Trophoblast cell (in vitro differentiated cells and primary cell): ENCODE measurements around the gene TAC1. TPM values are rescaled to one million over a fixed set of nuclear protein-coding genes. Genes with fewer than 3 reads are reported as not detected.

Experiments
- DNase-seq, 2 donors: peaks; one replicate each; pipeline ENCODE4 v3.0.0-alpha.2; 2016
- H2AFZ ChIP-seq: 2 replicates; pipeline ENCODE4 v1.6.1; 2013; ENCODE audit warnings: low read length, moderate library complexity, mild to moderate bottlenecking; ENCODE audit not compliant: insufficient read depth, poor library complexity
- H2AK5ac ChIP-seq: 2 replicates; pipeline ENCODE4 v1.6.1; 2013; ENCODE audit warnings: mild to moderate bottlenecking, low read length
- H2BK120ac ChIP-seq: 2 replicates; pipeline ENCODE4 v1.6.1; 2013; ENCODE audit warnings: low read length, mild to moderate bottlenecking, moderate library complexity; ENCODE audit not compliant: insufficient read depth, poor library complexity
- H2BK12ac ChIP-seq: 2 replicates; pipeline ENCODE4 v1.6.1; 2013; ENCODE audit warnings: mild to moderate bottlenecking, low read length, moderate library complexity
- H2BK5ac ChIP-seq: 2 replicates; pipeline ENCODE4 v1.6.1; 2013; ENCODE audit warnings: low read length, low read depth, moderate library complexity, mild to moderate bottlenecking; ENCODE audit not compliant: poor library complexity
- H3K14ac ChIP-seq: 2 replicates; pipeline ENCODE4 v1.6.1; 2013; ENCODE audit warnings: mild to moderate bottlenecking, low read length
- H3K18ac ChIP-seq: 2 replicates; pipeline ENCODE4 v1.6.1; 2013; ENCODE audit warnings: mild to moderate bottlenecking, low read length
- H3K23ac ChIP-seq: 2 replicates; pipeline ENCODE4 v1.6.1; 2013; ENCODE audit warnings: low read length
- H3K27ac ChIP-seq: 2 replicates; pipeline ENCODE4 v1.5.1; 2013; ENCODE audit warnings: low read depth, mild to moderate bottlenecking, inconsistent platforms, low read length, moderate library complexity
- H3K27me3 ChIP-seq: 2 replicates; pipeline ENCODE4 v1.6.1; 2013; ENCODE audit warnings: inconsistent platforms, mild to moderate bottlenecking, low read length, moderate library complexity; ENCODE audit not compliant: insufficient read depth
- H3K36me3 ChIP-seq, 2 experiments: 1 replicate in 1 of 2; 2 replicates in 1 of 2; pipeline ENCODE4 v1.6.1; 2013; ENCODE audit warnings: low read length in 2 of 2, mild to moderate bottlenecking in 2 of 2, moderate library complexity in 1 of 2; ENCODE audit not compliant: insufficient read depth in 2 of 2, control insufficient read depth in 1 of 2
- H3K4ac ChIP-seq: 2 replicates; pipeline ENCODE4 v1.6.1; 2013; ENCODE audit warnings: low read depth, mild to moderate bottlenecking, low read length, moderate library complexity
- H3K4me1 ChIP-seq, 2 experiments: 1 replicate in 1 of 2; 2 replicates in 1 of 2; pipeline ENCODE4 v1.6.1; 2013; ENCODE audit warnings: low read length in 2 of 2, mild to moderate bottlenecking in 2 of 2, moderate library complexity in 1 of 2; ENCODE audit not compliant: insufficient read depth in 2 of 2, control insufficient read depth in 1 of 2
- H3K4me2 ChIP-seq: 2 replicates; pipeline ENCODE4 v1.6.1; 2013; ENCODE audit warnings: inconsistent platforms, mild to moderate bottlenecking, low read length, moderate library complexity
- H3K4me3 ChIP-seq: 2 replicates; pipeline ENCODE4 v1.5.1; 2013; ENCODE audit warnings: mild to moderate bottlenecking, low read depth, low read length, inconsistent platforms
- H3K79me1 ChIP-seq: one replicate; pipeline ENCODE4 v1.6.1; 2013; ENCODE audit warnings: low read length
- H3K79me2 ChIP-seq: 2 replicates; pipeline ENCODE4 v1.6.1; 2013; ENCODE audit warnings: low read length, mild to moderate bottlenecking; ENCODE audit not compliant: control insufficient read depth, insufficient read depth, poor library complexity
- H3K9ac ChIP-seq: 2 replicates; pipeline ENCODE4 v1.6.1; 2013; ENCODE audit warnings: mild to moderate bottlenecking, low read length
- H3K9me3 ChIP-seq: 2 replicates; pipeline ENCODE4 v1.6.1; 2013; ENCODE audit warnings: low read depth, mild to moderate bottlenecking, control low read depth, inconsistent platforms, low read length; ENCODE audit not compliant: insufficient read depth
- H4K12ac ChIP-seq: 2 replicates; pipeline ENCODE4 v1.6.1; 2013; ENCODE audit warnings: low read depth, mild to moderate bottlenecking, low read length, moderate library complexity
- H4K8ac ChIP-seq: 2 replicates; pipeline ENCODE4 v1.6.1; 2013; ENCODE audit warnings: low read depth, mild to moderate bottlenecking, low read length, moderate library complexity
- H4K91ac ChIP-seq: one replicate; pipeline ENCODE4 v1.6.1; 2013; ENCODE audit warnings: low read depth, mild to moderate bottlenecking, low read length, moderate library complexity
- WGBS: extraction: QIAGEN DNeasy Blood & Tissue Kit; methylation state at CpG from one replicate; pipeline ENCODE4 v1.1.7; 2013; ENCODE audit warnings: missing lambda C conversion rate; ENCODE audit not compliant: insufficient read length, insufficient coverage; ENCODE audit errors: extremely low coverage; 5-methylcytosine and 5-hydroxymethylcytosine counted together
- polyA plus RNA-seq: library from polyadenylated mRNA; stranded (reverse); fragments of 200-250 nt; gene quantifications from 2 replicates; pipeline ENCODE4 v1.2.3, GENCODE V29; 2013

The TAC1 gene, protein sequence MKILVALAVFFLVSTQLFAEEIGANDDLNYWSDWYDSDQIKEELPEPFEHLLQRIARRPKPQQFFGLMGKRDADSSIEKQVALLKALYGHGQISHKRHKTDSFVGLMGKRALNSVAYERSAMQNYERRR
- 0.12 and 0.17 TPM in 2 replicates for polyA plus RNA-seq

DNA sequence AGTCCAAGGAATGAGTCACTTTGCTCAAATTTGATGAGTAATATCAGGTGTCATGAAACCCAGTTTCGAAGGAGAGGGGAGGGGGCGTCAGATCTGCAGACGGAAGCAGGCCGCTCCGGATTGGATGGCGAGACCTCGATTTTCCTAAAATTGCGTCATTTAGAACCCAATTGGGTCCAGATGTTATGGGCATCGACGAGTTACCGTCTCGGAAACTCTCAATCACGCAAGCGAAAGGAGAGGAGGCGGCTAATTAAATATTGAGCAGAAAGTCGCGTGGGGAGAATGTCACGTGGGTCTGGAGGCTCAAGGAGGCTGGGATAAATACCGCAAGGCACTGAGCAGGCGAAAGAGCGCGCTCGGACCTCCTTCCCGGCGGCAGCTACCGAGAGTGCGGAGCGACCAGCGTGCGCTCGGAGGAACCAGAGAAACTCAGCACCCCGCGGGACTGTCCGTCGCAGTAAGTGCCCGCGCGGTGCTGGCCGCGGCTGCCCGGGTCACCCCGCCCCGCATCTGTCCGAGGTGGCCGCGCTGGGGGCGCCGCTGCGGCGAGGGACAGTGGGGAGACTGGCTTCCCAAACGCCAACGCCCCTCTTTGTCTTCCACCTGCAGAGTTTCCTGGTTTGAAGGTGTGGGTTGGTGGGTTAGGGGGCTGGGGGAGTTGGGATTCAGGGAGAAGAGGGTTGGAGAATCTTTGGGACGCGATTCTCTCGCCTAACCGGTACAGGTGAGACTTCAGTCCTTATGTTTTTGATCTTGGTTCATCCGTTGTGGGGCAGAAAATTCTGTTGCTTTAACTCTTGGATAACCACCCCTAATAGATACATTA lies at the start of gene TAC1:
TSS of gene TAC1 (plus strand) at position 351 of the 829 bp plus-strand sequence. CDS start 527 bp downstream, outside the sequence.
- H3K18ac ChIP-seq, result no peak within 1 kb of the TSS

DNA sequence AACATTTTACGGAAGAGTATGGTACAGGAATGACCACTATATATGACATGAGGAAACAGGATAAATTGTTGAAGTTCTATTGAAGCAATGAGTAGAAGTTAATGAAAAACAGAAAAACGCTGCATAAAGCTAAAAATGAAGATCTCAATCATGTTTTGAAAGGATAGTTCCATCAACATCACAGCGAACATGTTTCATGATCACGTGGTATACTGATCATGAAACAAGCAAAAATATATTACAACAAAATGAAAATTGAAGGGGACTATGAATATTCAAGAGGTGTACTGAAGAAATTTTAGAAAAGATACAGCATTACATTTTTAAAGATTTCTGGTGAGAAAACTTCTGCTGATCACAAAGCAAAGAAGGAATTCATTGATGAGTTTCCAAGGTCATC lies 45.9 kb upstream of the TAC1 start:
- no peak overlapping the region for H2BK5ac ChIP-seq
- WGBS, result no CpG with 5 or more reads among the region's 4 CpGs
- H4K12ac ChIP-seq, result no peak overlapping the region
- no peak overlapping the region for H2BK12ac ChIP-seq
- no peak overlapping the region for H4K91ac ChIP-seq
- H3K23ac ChIP-seq, result no peak overlapping the region
- no peak for DNase-seq
- H3K4ac ChIP-seq, result no peak overlapping the region
- no peak overlapping the region for H2BK120ac ChIP-seq
- no peaks in the 10 kb centered on the region for H3K4me1 ChIP-seq
- H3K79me2 ChIP-seq, result no peaks in the 10 kb centered on the region
- no peaks in the 10 kb centered on the region for H3K79me1 ChIP-seq
- no peak overlapping the region for H3K27ac ChIP-seq
- H3K4me2 ChIP-seq, result no peak overlapping the region
- no peak overlapping the region for H3K18ac ChIP-seq
- H3K4me3 ChIP-seq, result no peak overlapping the region
- H3K36me3 ChIP-seq, result no peaks in the 10 kb centered on the region
- H4K8ac ChIP-seq, result no peak overlapping the region
- no peaks in the 10 kb centered on the region for H3K27me3 ChIP-seq
- H3K9me3 ChIP-seq, result no peaks in the 10 kb centered on the region
- no peak overlapping the region for H3K14ac ChIP-seq
- H2AK5ac ChIP-seq, result no peak overlapping the region
- no peak overlapping the region for H3K9ac ChIP-seq
- H2AFZ ChIP-seq, result no peak overlapping the region

More for the DNA sequence above, at the start of gene TAC1:
- Histone ChIP-seq H2AK5ac (no peak within 1 kb of the TSS), H2BK120ac (no peak within 1 kb of the TSS), H3K79me2 (no peaks in the 10 kb centered on the region), H3K4me2 (peak within 1 kb of the TSS; percentile 64), H3K4ac (no peak within 1 kb of the TSS), H3K27me3 (peaks cover 29% of the 10 kb centered on the region), H4K8ac (no peak within 1 kb of the TSS), H2AFZ (no peak within 1 kb of the TSS), H3K14ac (no peak within 1 kb of the TSS), H4K91ac (no peak within 1 kb of the TSS), H3K4me3 (peak within 1 kb of the TSS; percentile 55), H4K12ac (no peak within 1 kb of the TSS), H2BK5ac (no peak within 1 kb of the TSS), H3K27ac (no peak within 1 kb of the TSS), H2BK12ac (no peak within 1 kb of the TSS), H3K79me1 (no peaks in the 10 kb centered on the region), H3K23ac (no peak within 1 kb of the TSS), H3K4me1 (peaks cover 8 to 13% of the 10 kb centered on the region in 2 experiments), H3K9me3 (peaks cover 5% of the 10 kb centered on the region), H3K9ac (no peak within 1 kb of the TSS), H3K36me3 (no peaks in the 10 kb centered on the region)
- no CpG with 5 or more reads among the region's 57 CpGs for WGBS
- DNase-seq, result no peak

DNA sequence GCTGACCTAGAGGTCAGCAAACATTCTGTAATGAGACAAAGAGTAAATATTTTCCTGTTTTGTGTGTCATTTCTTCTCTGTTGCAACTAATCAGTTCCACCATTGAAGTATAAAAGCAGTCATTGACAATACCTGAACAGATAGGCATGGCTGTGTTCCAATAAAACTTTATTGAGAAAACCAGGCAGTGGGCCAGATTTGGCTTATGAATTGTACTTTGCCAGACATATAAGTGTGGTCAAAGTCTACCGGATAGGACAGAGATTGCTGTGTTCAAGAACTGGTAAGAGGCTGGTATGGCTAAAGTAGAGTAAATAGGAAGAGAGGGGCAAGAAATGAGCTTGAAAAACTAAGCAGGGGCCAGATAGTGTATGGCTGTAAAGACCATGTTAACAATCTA lies 38.3 kb upstream of the TAC1 start:
- no CpG with 5 or more reads among the region's 1 CpG for WGBS

DNA sequence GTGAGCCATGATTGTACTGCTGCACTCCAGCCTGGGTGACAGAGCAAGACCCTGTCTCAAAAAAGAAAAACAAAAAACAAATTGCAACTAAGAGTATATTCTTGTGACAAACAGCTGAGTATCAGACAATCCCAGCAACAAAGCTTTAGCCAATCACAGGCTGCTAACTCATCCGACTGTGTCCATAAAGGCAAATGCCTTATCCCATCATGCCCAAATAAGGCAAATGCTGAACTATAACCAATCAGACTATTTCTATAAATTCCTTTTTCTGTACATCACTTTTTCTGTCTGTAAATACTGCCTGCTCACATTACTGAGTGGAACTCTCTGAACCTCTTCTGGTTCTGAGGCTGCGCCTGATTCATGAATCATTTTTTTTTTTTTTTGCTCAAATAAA lies 37.5 kb upstream of the TAC1 start:
- Histone ChIP-seq H3K18ac (no peak overlapping the region), H3K27ac (no peak overlapping the region), H3K4ac (no peak overlapping the region), H4K8ac (no peak overlapping the region), H2BK5ac (no peak overlapping the region), H3K27me3 (no peaks in the 10 kb centered on the region), H3K23ac (no peak overlapping the region), H3K79me1 (no peaks in the 10 kb centered on the region), H2AK5ac (no peak overlapping the region), H2BK120ac (no peak overlapping the region), H3K4me2 (no peak overlapping the region), H3K36me3 (no peaks in the 10 kb centered on the region), H3K9me3 (no peaks in the 10 kb centered on the region), H2AFZ (no peak overlapping the region), H4K91ac (no peak overlapping the region), H4K12ac (no peak overlapping the region), H2BK12ac (no peak overlapping the region), H3K79me2 (no peaks in the 10 kb centered on the region), H3K4me1 (no peaks in the 10 kb centered on the region), H3K4me3 (no peak overlapping the region), H3K9ac (no peak overlapping the region), H3K14ac (no peak overlapping the region)
- no CpG with 5 or more reads among the region's 2 CpGs for WGBS
- no peak for DNase-seq

More for the DNA sequence above, 38.3 kb upstream of the TAC1 start:
- Histone ChIP-seq H2AFZ (no peak overlapping the region), H2BK5ac (no peak overlapping the region), H4K8ac (no peak overlapping the region), H3K9ac (no peak overlapping the region), H2AK5ac (no peak overlapping the region), H3K36me3 (no peaks in the 10 kb centered on the region), H3K79me1 (no peaks in the 10 kb centered on the region), H3K23ac (no peak overlapping the region), H3K4me2 (no peak overlapping the region), H3K18ac (no peak overlapping the region), H3K79me2 (no peaks in the 10 kb centered on the region), H3K27me3 (no peaks in the 10 kb centered on the region), H3K14ac (no peak overlapping the region), H3K9me3 (no peaks in the 10 kb centered on the region), H3K4me1 (no peaks in the 10 kb centered on the region), H3K4ac (no peak overlapping the region), H3K27ac (no peak overlapping the region), H2BK12ac (no peak overlapping the region), H2BK120ac (no peak overlapping the region), H4K12ac (no peak overlapping the region), H4K91ac (no peak overlapping the region), H3K4me3 (no peak overlapping the region)
- no peak for DNase-seq
